Measurements from ENCODE around the gene GLA.

The GLA gene
- 8.4 to 53.1 (median 46.7) reads per million in 3 experiments for total RNA-seq

DNA sequence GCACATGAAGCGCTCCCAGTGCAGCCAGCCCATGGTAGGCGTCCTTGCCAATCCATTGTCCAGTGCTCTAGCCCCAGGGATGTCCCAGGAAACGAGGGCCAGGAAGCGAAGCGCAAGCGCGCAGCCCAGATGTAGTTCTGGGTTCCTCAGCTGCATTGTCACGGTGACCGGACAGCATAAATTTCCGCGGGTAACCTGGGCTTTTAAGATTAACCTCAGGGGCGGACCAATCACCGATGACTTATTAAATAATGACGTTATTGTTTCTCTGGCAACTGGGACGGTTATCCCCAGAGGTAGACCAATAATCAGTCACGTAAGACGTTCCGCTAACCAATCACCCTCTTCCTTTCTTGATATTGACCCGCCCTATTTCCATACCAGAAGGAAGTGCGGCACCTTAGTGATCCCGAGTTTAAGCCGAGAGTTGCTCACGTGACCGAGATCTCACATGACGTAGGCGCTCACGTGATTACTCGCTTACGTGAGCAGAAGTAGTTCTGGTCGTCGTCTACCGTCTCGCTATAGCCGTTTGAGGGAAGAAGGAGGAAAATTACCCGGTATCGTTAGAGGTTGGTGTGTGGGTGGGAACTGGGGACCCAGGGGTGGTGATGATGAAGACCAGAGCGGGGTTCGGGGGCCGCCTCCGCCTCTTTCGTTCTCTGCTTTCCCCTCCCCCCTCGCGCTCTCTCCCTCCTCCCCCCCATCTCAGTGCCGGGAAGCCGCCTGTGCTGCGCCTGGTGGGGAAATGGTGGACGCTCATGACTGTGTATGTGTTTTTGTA, at the start of gene GLA, which contains the start of gene HNRNPH2:
GLA (minus strand) TSS at position 178 of the 784 bp plus-strand sequence; CDS start at position 156, 22 bp downstream.
HNRNPH2 (plus strand) TSS at position 475 of the 784 bp plus-strand sequence. CDS start 3,767 bp downstream, outside the sequence.
- DNase-seq, result peak; percentile 91

DNA sequence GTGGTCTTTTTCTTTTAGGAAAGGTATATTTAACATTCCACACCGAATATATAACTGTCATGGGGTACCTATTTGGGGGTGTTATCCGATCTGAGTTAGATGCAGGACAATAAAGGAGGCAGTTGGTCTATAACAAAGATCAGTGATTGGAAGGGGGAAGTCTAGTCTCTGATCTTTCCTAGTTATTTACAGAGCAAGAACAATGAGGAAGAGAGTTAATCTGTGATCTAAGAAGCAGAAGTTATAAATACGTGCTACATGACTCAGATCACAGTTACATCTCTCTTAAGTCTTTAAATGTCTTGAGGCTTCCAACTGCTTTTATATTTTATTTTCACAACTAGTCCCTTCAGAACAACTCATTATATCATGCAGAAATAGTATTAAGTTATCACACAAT, 44.3 kb upstream of the GLA start:
- no peak for DNase-seq

DNA sequence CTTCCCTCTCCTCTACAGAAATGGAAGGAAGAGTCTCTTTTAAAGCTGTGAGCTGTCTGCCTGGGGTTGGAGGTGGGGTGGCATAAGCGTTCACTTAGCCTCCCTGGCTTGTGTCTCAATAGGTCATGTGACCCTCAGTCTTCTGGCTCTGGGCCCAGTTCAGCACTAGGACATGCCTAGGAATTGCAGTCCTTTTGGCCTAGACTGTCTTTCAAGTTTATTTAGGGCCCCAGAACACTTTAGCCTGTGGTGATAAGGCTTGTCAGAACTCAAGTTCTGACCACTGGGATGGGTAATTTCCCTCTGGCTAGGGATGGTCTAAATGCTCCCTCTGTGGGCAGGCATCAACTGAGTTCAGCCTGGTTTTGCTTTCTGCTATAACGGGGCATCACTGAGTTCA, 43.2 kb upstream of the GLA start:
- no peak for DNase-seq

DNA sequence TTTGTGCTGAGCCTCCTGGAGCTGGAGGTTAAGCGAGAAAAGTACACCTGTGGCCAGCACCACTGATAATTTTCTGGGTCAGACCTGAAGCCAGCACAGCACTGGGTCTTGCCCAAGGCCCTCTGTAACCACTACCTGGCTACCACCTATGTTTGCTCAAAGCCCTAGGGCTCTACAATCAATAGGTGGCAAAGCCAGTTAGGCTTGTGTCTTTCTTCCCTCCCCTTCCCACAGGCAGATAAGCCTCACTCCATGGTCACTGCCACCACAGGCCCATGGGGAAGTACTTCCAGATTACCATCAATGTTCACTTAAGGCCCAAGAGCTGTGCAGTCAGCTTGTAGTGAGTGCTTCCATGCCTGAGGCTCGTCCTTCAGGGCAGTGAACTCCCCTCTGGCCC, 42.4 kb upstream of the GLA start:
- DNase-seq, result no peak

DNA sequence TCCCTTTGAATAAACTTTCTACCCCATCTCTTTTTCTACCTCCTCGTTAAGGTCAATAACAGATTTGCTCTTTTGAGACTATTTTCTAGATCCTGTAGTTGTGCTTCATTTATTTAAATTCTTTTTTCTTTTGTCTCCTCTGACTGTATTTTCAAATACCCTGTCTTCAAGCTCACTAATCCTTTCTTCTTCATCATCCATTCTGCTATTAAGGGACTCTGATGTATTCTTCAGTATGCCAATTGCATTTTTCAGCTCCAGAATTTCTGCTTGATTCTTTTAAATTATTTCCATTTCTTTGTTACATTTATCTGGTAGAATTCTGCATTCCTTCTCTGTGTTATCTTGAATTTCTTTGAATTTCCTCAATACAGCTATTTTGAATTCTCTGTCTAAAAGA, 41.6 kb upstream of the GLA start:
- DNase-seq, result no peak

DNA sequence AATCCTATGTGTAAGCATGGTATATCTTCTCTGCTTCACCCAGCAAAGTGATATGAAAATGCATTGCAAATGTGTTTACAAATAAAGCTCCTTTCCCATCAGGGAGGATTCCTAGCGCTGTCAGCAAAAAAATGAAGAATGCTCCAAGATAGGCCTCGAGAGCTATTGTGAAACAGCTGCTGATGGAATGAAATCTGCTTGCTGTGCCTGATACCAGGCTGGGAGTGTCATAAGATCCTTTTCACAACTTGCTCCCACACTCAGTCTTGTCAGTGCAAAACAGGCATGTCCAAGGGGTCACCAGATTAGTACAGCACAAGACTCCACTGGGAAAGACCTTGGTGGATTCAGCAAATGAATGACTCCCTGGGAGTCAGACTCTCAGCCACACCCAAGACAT, 34.4 kb upstream of the GLA start:
- no peak for DNase-seq

DNA sequence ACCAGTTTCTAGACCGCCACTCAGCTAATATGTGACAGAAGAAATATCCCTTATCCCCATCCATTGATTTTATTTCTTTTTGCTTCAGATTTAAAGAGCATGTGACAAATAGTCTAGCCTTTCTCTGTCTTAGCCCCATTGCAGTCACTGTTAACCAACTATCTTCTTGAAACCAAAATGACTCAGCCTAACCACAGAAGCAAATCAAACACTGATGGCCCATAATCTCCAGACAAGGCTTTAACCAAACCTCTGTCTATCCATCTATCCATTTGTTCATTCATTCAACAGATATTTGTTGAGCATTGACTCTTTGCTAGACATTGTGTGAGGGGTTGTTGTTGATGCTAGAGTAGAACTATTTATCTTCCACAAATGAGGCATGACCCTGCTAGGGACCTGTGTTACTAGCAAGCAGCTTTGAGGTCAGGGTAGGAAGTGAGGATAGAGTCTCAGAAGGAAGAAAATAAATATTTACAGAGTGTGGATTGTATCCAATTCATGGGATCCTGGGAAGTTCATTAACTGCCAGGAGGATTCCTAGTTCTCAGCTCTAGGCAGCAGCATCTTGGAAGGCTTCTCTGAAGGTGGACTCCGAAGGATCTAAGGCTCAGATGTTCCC, 22.8 kb upstream of the GLA start:
- DNase-seq, result no peak

DNA sequence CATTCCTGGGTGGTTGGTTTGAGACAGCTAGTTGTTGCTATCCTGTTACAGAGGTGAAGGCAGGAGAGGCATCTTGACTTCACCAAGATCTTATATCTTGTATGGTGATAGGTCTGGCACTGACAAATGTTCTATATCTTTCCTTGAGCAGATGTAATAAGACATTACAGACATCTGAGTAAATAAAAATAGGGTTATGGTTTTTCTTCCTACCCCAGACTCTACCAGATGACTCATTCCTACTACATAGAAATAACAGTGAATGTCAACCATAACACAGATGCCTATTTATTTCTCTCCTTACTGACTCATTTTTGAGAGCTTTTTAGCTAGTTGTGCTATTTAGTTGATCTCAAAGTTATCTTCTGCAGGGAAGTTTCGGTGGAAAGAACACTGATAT, 22.2 kb upstream of the GLA start:
- no peak for DNase-seq

DNA sequence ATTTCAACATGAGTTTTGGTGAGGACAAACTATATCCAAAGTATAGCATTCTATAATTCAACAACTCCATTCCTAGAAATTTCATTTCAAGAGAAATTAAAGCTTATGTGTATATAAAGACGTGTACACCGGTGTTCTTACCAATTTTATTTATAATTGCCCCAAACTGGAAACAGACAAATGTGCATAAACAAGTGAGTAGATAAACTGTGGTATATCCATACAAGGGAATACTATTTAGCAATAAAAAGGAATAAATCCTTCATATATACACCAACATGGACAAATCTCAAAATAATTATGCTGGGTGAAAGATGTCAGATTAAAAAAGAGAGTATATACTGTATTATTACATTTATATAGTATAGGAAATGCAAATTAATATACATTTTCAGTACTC, 20.2 kb upstream of the GLA start:
- DNase-seq, result no peak

DNA sequence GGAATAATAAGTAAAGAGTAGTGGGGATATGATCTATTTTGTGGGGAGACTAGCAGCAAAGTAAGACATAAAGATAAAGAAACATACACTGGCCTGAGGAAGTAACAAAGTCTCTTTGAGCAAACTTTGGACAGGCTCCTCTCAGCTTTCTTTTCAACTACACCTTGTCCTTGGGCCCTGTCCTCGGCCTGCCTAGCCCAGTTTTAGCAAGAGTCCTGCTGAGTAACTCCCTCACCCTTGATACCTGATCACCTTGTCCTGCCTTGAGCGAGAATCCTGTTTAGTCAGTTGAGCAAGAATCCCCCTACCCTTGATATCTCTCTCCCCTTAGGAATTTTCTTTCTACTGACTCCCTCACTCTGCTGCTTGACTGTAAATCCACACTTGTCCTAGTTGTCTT, 11.8 kb upstream of the GLA start:
- DNase-seq, result no peak

DNA sequence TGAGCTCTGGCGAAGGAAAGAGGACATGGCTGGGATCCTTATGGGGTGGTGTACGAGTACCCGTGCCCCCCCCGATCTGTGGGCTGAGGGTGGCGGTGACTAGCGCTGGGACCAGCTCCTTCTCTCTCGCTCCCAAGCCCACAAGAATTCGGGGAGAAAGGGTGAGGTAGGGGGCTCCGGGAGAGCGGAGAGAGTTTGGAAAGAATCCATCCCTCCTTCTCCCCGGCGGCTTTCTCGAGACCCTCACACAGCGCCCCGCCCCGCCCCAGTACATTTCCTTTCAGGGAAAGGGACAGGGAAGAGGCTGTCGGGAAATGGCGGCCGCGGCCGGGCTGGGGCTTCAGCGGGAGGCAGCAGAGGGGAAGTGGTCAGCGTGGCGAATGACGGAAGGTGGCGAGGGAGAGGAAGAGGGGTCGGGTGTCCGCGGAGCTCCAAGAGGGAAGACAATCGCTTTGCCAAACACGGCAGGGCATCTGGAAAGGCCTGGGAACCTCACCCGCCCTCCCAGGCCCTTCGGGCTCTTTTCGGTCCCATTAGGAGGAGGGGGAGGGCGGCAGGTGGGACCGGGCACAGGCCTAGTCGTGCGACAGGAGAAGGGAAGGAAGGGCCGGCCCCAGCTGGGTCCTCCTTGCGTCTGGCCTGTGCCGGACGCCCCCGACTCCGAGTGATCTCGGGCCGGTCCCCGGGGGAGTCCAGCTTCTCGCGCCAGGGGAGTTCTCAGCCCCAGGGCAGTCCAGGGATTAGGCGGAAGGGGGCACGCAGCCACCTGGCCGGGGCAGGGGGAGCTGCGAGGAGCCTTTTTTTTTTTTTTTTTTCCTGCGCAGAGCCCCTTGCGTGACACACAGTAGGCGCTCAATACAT, 10.5 kb upstream of the GLA start:
- peak; percentile 17 for DNase-seq

DNA sequence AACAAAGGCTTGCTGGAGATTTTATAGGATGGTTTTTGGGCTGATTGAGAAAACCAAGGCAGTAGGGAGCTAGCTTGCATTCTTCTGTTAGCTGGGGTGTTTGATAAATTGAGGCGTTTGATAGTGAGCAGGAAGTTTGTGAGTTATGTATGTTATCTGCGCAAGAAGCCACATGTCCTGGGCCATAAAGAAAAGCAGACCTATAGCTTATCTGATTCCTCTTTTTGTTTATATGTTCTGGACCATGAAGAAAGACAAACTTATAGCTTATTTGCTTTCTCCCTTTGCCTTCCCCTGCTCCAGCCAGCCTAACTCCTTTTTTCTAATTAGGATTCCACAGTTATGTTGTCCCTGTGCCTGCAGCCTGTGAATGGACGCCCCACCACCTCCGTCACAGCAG, 9.5 kb upstream of the GLA start:
- no peak for DNase-seq

DNA sequence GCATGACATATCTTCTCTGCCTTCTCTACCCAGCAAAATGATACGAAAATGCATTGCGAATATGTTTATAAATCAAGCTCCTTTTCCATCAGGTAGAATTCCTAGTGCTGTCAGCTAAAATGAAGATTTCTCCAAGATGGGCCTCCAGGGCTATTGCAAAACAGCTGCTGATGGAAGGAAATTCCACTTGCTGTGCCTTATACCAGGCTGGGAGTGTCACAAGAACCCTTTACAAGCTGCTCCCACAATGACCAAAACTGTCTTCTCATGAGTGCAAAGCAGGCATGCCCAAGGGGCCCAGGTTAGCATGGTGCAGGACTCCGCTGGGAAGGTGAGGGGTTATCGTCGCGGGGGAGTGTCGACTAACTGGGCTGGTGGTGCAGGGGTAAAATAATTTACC, 9.0 kb upstream of the GLA start:
- DNase-seq, result no peak

DNA sequence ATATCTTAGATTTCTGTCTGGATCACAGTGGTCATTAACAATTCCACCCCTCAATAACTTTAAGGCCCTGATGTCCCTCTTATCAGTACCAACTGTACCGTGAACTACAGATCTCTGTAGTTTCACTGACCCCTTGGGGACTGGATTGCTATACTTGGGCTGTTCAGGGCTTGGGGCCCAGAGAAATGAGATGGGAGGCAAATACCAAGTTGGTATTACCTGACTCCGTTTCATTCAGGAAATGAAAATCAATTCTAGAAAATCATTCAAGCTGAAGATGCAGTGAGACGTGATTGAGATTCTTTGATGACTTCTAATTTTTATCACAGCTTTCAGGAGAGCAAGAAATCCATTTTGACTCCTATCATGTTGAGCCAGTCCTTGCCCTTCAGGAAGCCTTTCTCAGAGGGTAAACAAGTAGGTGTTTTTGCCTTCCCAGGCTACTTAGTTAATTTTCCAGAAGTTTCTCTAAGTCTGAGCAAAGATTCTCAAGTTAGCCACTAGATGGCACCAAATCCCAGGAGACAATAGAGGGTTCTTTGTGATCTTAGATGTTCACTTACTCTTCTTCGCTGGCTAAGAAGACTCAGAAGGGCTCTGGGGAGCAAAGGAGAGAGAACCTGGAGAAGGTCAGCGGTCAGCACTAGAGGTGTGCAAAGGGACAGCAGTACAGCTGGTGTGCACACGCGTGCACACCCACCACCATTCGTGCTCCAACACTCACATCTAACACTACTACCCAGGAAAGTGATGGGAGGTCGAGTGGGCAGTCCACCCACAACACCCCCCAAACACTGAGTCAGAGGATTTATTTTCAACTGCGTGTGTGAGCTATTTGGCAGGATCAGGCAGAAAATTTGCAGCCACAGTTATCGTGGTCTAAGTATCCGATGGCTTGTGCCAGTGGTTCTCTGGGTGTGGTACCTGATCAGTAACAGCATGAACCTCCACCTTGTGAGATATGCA, 7.7 kb upstream of the GLA start:
- peak; percentile 60 for DNase-seq

DNA sequence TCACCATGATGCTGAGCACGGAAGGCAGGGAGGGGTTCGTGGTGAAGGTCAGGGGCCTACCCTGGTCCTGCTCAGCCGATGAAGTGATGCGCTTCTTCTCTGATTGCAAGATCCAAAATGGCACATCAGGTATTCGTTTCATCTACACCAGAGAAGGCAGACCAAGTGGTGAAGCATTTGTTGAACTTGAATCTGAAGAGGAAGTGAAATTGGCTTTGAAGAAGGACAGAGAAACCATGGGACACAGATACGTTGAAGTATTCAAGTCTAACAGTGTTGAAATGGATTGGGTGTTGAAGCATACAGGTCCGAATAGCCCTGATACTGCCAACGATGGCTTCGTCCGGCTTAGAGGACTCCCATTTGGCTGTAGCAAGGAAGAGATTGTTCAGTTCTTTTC, 4.3 kb upstream of the GLA start:
- no peak for DNase-seq

DNA sequence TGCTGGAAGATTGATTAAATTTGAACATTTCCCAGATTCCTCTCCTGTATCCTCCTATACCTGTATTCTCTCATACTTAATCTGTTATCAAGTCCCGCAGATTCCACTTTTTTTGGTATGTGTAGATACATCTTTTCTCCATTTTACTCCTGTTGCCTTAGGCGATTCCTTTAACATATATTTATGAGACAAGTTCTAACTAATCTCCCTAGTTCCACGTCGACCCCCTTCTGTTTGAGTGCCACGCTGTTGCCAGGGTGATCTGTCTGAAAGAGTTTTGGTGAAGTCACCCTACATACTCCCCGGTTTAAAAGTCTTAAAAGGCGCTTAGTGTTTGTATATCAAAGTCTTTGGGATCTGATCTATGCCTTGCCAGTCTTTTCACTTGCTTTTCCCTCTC, 2.7 kb upstream of the GLA start:
- no peak for DNase-seq

DNA sequence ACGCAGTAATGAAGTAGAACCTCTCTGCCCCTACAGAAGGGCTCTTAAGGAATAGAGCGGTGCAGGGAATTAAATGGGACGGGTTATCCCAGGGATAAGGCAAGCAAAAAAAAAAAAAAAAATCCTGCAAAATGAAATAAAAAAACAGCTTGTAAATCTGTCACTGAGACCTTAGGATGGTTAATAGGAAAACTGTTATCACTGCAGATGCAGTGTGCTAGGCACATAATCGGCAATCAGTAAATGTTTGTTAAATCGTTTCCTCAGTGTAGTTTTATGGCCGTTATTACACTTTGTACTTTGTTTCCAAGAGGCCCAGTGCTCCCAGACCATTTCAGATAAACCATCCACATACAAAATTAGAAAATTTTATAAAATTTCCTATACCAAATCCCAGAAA, 1.3 kb upstream of the GLA start:
- DNase-seq, result no peak

DNA sequence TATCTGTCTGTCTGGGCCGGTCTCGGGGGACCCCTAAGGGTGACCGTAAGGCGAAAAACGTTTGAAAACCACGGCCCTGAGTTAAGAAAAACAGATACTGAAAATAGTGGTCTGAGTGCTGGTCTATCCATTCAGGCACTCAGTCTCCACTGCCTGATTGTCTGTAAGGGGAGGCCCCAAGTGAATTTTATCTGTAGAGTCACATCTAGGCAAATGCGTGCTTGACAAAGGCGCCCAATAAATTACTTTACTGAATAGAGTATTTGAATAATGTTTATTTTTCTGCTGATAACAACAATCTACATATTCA, 762 bp upstream of the GLA start:
- no peak for DNase-seq

DNA sequence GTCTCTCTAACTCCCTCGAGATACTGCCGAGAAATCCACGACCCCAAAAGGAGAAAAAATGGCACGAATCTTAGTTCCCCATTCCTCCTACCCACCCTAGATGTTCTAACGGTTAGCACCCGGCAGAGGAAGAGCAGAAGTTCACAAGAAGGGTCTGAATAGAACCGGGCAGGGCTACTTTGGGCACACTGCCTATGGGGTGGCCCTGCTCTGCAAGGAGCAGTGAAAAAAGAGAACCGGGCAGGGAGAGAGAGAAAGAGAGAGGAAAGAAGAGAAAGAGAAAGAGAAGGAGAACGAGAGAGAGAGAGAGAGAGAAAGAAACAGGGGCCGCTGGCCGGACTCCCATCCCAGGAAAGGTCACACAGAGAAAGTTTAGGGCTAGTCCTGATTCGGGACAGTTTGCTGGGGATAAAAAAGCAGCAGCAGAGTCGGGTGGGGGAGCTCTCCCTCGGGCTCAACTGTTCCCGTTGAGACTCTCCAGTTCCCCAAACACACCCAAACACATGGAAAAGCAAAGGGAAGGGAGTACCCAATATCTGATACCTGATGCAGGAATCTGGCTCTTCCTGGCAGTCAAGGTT, 468 bp downstream of the GLA start:
- DNase-seq, result no peak

DNA sequence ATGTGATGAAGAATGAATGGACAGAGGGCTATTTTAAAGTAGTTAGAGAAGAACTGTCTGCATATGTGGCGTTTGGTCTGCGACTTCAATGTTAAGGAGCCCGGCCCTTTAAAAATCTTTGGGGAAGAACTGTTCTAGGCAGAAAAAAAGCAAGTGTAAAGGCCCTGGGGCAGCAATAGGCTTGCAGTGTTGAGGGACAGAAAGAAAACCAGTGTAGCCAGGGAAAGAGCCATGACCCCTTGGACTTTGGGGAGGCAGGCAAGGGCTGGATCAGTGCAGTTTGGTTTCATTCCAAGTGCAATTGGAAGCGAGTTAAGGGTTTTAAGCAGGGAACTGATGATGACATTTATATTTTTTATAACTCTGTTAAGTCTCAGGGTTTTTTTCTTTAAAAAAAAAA, 7.9 kb downstream of the GLA start:
- DNase-seq, result no peak

DNA sequence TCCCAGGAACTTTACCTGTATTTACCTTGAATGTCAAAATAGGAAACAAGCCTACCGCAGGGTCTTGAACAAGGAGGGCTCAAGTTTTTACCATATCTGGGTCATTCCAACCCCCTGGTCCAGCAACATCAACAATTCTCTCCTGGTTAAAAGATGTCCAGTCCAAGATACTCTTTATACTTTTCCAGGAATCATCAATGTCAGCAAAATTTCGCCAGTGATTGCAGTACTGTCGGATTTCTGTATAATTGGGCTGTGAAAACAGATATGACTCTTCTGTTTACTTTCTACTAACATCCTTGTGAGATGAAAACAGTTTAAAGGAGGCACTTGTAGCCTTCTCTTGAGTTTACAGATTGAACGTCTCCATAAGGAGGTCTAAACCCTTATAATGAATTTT, 9.0 kb downstream of the GLA start:
- DNase-seq, result no peak

DNA sequence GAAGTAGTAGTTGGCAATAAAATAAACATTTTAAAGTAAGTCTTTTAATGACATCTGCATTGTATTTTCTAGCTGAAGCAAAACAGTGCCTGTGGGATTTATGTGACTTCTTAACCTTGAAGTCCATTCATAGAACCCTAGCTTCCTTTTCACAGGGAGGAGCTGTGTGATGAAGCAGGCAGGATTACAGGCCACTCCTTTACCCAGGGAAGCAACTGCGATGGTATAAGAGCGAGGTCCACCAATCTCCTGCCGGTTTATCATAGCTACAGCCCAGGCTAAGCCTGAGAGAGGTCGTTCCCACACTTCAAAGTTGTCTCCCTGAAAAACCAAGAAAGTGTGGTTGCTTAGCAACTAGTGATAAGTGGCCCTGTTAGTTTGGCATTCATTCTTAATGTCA, 9.9 kb downstream of the GLA start:
- no peak for DNase-seq
